MCF 10A (cell line): ENCODE data around the gene HBD. TPM values are rescaled to one million over a fixed set of nuclear protein-coding genes. Genes with fewer than 3 reads are reported as not detected.

Source experiments
- BruUV-seq: library from RNA; stranded (reverse); fragments of 400-500 nt; replicated peaks from 2 replicates; lab custom pipeline; 2021; lab: Mats Ljungman, UMichigan
- CTCF ChIA-PET: fragments of 300-600 bp; sonication (Branson Sonifier 250); formaldehyde crosslinking; extraction: SDS; loops from one replicate; lab custom pipeline; 2021; ENCODE audit warnings: antibody characterized with exemption, inconsistent platforms; lab: Yijun Ruan, JAX
- POLR2A ChIA-PET: fragments of 300-600, 350-650 bp; sonication (Branson Sonifier 250); formaldehyde crosslinking; extraction: SDS; loops from one replicate; lab custom pipeline; 2020; ENCODE audit warnings: antibody characterized with exemption, inconsistent platforms; lab: Yijun Ruan, JAX
- DNase-seq: peaks from one replicate; pipeline ENCODE4 v3.0.0-alpha.2; 2018; ENCODE audit not compliant: unreplicated experiment
- H3K27ac Mint-ChIP-seq: one replicate; pipeline ENCODE4 v1.8.0; 2022; ENCODE audit warnings: mild to moderate bottlenecking, low read depth, mixed read lengths; ENCODE audit not compliant: unreplicated experiment
- H3K27me3 Mint-ChIP-seq: one replicate; pipeline ENCODE4 v1.8.0; 2022; ENCODE audit warnings: mixed read lengths; ENCODE audit not compliant: insufficient read depth, unreplicated experiment
- H3K36me3 Mint-ChIP-seq: one replicate; pipeline ENCODE4 v1.8.0; 2022; ENCODE audit warnings: mild to moderate bottlenecking, moderate library complexity, mixed read lengths; ENCODE audit not compliant: insufficient read depth, unreplicated experiment
- H3K4me1 Mint-ChIP-seq: one replicate; pipeline ENCODE4 v1.8.0; 2022; ENCODE audit warnings: mixed read lengths; ENCODE audit not compliant: insufficient read depth, unreplicated experiment
- H3K4me3 Mint-ChIP-seq: one replicate; pipeline ENCODE4 v1.8.0; 2022; ENCODE audit warnings: mild to moderate bottlenecking, moderate library complexity, mixed read lengths; ENCODE audit not compliant: unreplicated experiment
- H3K9me3 Mint-ChIP-seq: one replicate; pipeline ENCODE4 v1.8.0; 2022; ENCODE audit warnings: mixed read lengths; ENCODE audit not compliant: unreplicated experiment
- intact Hi-C: fragments of 100-400 bp; cut with micrococcal nuclease; formaldehyde crosslinking; loops from 2 replicates; pipeline ENCODE4 v1.14.1; 2022
- total RNA-seq: library from RNA; stranded (reverse); gene quantifications from 2 replicates; pipeline ENCODE4 v1.2.3, GENCODE V29; 2022
- TF ChIP-seq, protein P1 (sequence below): fragments of 200-600 bp; IDR thresholded peaks from one replicate; pipeline ENCODE4 v1.8.0; 2022; ENCODE audit warnings: antibody characterized with exemption, mild to moderate bottlenecking; ENCODE audit not compliant: unreplicated experiment

HBD gene
- total RNA-seq, 1 experiment from 2014 or later: not detected

DNA sequence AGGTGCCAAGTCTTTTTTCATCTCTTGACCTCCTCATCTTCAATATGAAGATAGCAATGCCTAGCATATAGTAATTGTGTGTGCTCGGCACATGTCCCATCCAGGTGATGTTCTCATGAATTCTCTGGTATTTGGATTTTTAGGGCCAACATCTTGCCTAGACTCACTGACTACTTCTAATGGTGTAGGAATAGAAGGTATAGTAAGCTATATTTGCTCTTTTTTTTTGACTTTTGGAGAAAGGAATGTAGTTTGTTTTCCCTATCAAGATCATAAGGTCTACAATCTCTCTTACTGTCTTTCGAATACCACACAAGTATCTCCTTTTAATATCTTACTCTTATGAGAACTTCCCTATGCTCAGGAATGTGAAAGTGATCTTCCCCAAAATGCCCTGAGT, 3.2 kb downstream of the HBD start:
- CTCF ChIA-PET: interaction anchor here (0.6 to 1.0 kb wide), 2 partner anchors 106 to 358 kb away, joined by 3 read pairs; no protein-coding TSS in a partner anchor
- intact Hi-C loops: no loop called here

DNA sequence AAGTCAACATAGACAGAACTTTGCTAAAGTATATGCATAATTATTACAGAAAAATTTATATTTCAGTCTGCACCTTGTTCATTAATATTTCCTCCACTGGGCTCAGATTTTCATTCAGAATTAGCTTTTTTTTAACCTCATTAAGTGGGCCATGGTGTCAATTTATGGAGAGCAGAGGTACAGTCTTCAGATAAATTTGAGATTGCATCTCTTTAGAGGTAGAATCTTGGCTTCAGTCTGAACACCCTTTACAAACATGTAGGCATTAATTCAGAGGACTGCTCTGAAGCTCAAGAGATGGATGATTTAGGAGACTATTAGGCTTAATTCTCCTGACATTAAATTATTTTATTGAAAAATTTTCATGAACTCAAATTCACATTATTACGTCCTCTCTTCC, 4.0 kb downstream of the HBD start:
- intact Hi-C loops: no loop called here
- no peak overlapping the region for H3K27ac Mint-ChIP-seq

More for the DNA sequence above, 3.2 kb downstream of the HBD start:
- Mint-ChIP-seq H3K4me3 (no peak overlapping the region), H3K9me3 (no peaks in the 10 kb centered on the region), H3K36me3 (no peaks in the 10 kb centered on the region), H3K4me1 (peaks cover 6% of the 10 kb centered on the region), H3K27me3 (no peaks in the 10 kb centered on the region), H3K27ac (no peak overlapping the region)
- no peak for DNase-seq
- BruUV-seq: no TSS peak
- POLR2A ChIA-PET: no interaction called here
- TF ChIP-seq, protein P1, sequence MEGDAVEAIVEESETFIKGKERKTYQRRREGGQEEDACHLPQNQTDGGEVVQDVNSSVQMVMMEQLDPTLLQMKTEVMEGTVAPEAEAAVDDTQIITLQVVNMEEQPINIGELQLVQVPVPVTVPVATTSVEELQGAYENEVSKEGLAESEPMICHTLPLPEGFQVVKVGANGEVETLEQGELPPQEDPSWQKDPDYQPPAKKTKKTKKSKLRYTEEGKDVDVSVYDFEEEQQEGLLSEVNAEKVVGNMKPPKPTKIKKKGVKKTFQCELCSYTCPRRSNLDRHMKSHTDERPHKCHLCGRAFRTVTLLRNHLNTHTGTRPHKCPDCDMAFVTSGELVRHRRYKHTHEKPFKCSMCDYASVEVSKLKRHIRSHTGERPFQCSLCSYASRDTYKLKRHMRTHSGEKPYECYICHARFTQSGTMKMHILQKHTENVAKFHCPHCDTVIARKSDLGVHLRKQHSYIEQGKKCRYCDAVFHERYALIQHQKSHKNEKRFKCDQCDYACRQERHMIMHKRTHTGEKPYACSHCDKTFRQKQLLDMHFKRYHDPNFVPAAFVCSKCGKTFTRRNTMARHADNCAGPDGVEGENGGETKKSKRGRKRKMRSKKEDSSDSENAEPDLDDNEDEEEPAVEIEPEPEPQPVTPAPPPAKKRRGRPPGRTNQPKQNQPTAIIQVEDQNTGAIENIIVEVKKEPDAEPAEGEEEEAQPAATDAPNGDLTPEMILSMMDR: no peak

DNA sequence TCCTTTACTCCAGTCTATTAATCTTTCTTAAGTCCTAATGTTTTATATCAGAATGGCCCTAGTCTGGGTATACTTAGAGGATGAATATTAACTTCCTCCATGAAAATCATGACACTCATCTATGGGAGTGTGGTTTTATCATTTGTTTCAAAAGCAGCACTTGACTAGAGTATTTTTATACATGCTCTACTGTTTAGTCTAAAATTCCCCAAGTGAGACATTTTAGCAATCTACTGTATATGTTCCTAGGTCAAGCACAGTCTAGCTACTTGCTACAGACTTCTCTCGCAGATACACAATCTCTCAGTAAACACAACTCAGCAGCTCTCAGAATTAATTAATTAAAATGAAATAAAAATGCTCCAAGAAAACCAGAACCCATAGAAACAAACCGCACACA, 4.5 kb downstream of the HBD start:
- intact Hi-C loops: no loop called here
- BruUV-seq: no TSS peak
- DNase-seq: no peak
- Mint-ChIP-seq H3K27ac (no peak overlapping the region), H3K36me3 (no peaks in the 10 kb centered on the region), H3K4me1 (peaks cover 6% of the 10 kb centered on the region), H3K4me3 (no peak overlapping the region), H3K27me3 (peaks cover 5% of the 10 kb centered on the region), H3K9me3 (no peaks in the 10 kb centered on the region)
- ChIA-PET CTCF (interaction anchor here (0.7 to 1.1 kb wide), 2 partner anchors 50 to 179 kb away, joined by 3 read pairs; no protein-coding TSS in a partner anchor), POLR2A (no interaction called here)
- TF ChIP-seq, protein P1: no peak

More for the DNA sequence above, 4.0 kb downstream of the HBD start:
- TF ChIP-seq, protein P1: no peak
- H3K4me3 Mint-ChIP-seq: no peak overlapping the region
- H3K27me3 Mint-ChIP-seq: peaks cover under 1% of the 10 kb centered on the region
- no peak for DNase-seq
- ChIA-PET POLR2A (no interaction called here), CTCF (interaction anchor here (0.7 to 1.1 kb wide), 3 partner anchors 49 to 178 kb away, joined by 3 read pairs; no protein-coding TSS in a partner anchor)
- peaks cover 6% of the 10 kb centered on the region for H3K4me1 Mint-ChIP-seq
- H3K9me3 Mint-ChIP-seq: no peaks in the 10 kb centered on the region
- BruUV-seq: no TSS peak
- H3K36me3 Mint-ChIP-seq: no peaks in the 10 kb centered on the region

DNA sequence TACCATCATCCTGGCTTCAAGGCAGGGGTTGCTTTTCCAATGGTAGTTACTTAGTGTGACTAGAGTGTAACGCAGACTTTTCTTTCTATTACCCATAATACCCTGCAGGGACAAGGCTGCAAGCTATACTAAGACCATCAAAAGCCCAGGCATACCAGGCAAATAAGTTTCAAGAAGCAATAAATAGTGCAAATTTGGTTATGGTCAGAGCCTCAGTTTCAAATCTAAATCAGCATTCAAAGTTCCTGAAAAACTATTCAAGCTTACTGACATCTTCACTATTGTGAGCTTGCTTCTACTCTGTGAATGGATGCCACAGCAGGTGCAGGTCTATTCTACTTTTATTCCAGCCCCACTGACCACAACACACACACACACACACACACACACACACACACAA, 4.9 kb downstream of the HBD start:
- H3K36me3 Mint-ChIP-seq: no peaks in the 10 kb centered on the region
- no TSS peak for BruUV-seq
- TF ChIP-seq, protein P1: no peak

More for the DNA sequence above, 4.9 kb downstream of the HBD start:
- no peak for DNase-seq
- H3K9me3 Mint-ChIP-seq: no peaks in the 10 kb centered on the region
- H3K4me1 Mint-ChIP-seq: peaks cover 6% of the 10 kb centered on the region
- ChIA-PET POLR2A (interaction anchor here (0.5 kb wide), 1 partner anchor 737 kb away, joined by 3 read pairs; no protein-coding TSS in a partner anchor), CTCF (interaction anchor here (0.6 to 1.1 kb wide), 3 partner anchors 40 to 179 kb away, joined by 3 to 4 read pairs (median 3); no protein-coding TSS in a partner anchor)
- H3K4me3 Mint-ChIP-seq: no peak overlapping the region
- intact Hi-C loops: no loop called here
- H3K27ac Mint-ChIP-seq: no peak overlapping the region
- H3K27me3 Mint-ChIP-seq: peaks cover 9% of the 10 kb centered on the region
